ENCODE measurements around the gene UBL5.

UBL5 gene

GRCh38 chr19:9796113-9796773, 31.5 kb upstream of the UBL5 start:
- H3K36me3 ChIP-seq = no peaks in the 10 kb centered on the region; the same call in 1 of the 2 replicates
- H3K4me3 ChIP-seq (ENCODE audit: low read depth, low read length) = no peak overlapping the region
- peak; percentile 85 for DNase-seq
- no peaks in the 10 kb centered on the region for H3K9me3 ChIP-seq (ENCODE audit: severe bottlenecking)
- H3K27ac ChIP-seq = no peak overlapping the region
- peak; percentile 92 for TF ChIP-seq CTCF (IDR thresholded peaks at IDR 0.05; ENCODE audit: low read depth, low read length)
- H3K27me3 ChIP-seq (ENCODE audit: insufficient read depth, low read depth, severe bottlenecking) = no peaks in the 10 kb centered on the region

DNA sequence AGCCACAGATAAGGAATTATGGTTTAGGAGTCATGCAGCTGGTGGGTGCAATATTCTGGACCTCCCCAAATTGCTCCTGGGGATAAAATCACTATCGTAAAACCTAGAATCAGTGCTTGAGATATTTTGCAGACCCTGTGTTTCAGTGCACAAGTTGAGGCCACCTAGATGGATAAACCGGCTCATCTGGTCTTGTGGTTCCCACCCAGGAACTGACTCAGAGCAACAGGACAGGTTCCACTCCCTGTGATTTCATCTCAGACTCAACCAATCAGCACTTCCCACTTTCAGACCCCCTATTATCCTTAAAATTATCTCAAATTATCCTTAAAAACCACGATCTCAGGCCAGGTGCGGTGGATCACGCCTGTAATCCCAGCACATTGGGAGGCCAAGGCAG, 29.8 kb upstream of the UBL5 start:
- no peak for DNase-seq
- Histone ChIP-seq H3K36me3 (no peaks in the 10 kb centered on the region; the same call in 1 of the 2 replicates), H3K9me3 (ENCODE audit: severe bottlenecking) (no peaks in the 10 kb centered on the region), H3K27ac (no peak overlapping the region), H3K4me3 (ENCODE audit: low read depth, low read length) (no peak overlapping the region), H3K27me3 (ENCODE audit: insufficient read depth, low read depth, severe bottlenecking) (no peaks in the 10 kb centered on the region)
- no peak for TF ChIP-seq CTCF (IDR thresholded peaks at IDR 0.05; ENCODE audit: low read depth, low read length)

- no peak for DNase-seq
- H3K36me3 ChIP-seq = no peaks in the 10 kb centered on the region
- no peak overlapping the region for H3K4me3 ChIP-seq (ENCODE audit: low read depth, low read length)
- TF ChIP-seq CTCF (IDR thresholded peaks at IDR 0.05; ENCODE audit: low read depth, low read length) = no peak
- H3K9me3 ChIP-seq (ENCODE audit: severe bottlenecking) = no peaks in the 10 kb centered on the region
- no peaks in the 10 kb centered on the region for H3K27me3 ChIP-seq (ENCODE audit: insufficient read depth, low read depth, severe bottlenecking)
- no peak overlapping the region for H3K27ac ChIP-seq
Observed at GRCh38 chr19:9799162-9799561, 28.6 kb upstream of the UBL5 start.

- no peaks in the 10 kb centered on the region for H3K36me3 ChIP-seq
- no peak overlapping the region for H3K4me3 ChIP-seq (ENCODE audit: low read depth, low read length)
- H3K27ac ChIP-seq = no peak overlapping the region
- no peaks in the 10 kb centered on the region for H3K27me3 ChIP-seq (ENCODE audit: insufficient read depth, low read depth, severe bottlenecking)
- no peak for TF ChIP-seq CTCF (IDR thresholded peaks at IDR 0.05; ENCODE audit: low read depth, low read length)
- no peaks in the 10 kb centered on the region for H3K9me3 ChIP-seq (ENCODE audit: severe bottlenecking)
- no peak for DNase-seq
Observed at GRCh38 chr19:9801976-9802375, 25.7 kb upstream of the UBL5 start.

- no peak for TF ChIP-seq CTCF (IDR thresholded peaks at IDR 0.05; ENCODE audit: low read depth, low read length)
- no peaks in the 10 kb centered on the region for H3K9me3 ChIP-seq (ENCODE audit: severe bottlenecking)
Observed at GRCh38 chr19:9806803-9807202, 20.9 kb upstream of the UBL5 start.

More at GRCh38 chr19:9806803-9807202, 20.9 kb upstream of the UBL5 start:
- Histone ChIP-seq H3K27me3 (ENCODE audit: insufficient read depth, low read depth, severe bottlenecking) (no peaks in the 10 kb centered on the region), H3K27ac (no peak overlapping the region), H3K36me3 (peaks cover 31% of the 10 kb centered on the region), H3K4me3 (ENCODE audit: low read depth, low read length) (no peak overlapping the region)
- DNase-seq = no peak

All from WERI-Rb-1 (cell line).